ENCODE measurements around the gene TM2D3.

Gene TM2D3

DNA sequence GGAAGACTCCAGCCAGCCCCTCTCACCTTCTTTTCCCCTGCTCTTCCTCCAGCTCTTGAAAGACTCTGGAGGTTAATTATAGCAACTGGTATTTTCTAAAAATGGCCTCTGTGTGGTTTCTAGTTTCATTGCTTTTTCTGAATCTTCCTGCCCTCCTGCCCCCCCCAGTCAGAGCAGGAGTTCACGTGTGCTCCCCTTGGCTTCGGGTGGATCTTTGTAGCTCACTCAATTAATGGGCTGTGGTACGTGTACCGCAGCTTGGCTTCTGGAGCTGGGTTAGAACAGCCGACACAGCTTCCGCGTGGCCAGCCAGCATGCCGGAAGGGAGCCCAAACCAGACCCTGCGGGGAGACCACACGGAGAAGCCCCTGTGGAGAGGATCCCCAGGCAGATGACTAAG lies 31.5 kb downstream of the TM2D3 start:
- no peak for DNase-seq

DNA sequence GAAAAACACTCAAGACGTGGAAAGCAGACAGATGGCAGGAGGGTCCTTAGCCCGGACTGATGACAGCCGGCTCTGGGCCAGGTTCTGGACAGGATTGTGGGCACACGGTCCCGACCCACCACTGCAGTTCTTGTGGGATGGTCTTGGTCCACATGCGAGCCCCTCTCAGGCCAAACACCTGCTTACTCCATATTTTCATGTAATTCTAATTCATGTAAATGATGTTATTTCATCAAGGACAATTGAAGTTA lies 32.6 kb downstream of the TM2D3 start:
- DNase-seq = no peak

DNA sequence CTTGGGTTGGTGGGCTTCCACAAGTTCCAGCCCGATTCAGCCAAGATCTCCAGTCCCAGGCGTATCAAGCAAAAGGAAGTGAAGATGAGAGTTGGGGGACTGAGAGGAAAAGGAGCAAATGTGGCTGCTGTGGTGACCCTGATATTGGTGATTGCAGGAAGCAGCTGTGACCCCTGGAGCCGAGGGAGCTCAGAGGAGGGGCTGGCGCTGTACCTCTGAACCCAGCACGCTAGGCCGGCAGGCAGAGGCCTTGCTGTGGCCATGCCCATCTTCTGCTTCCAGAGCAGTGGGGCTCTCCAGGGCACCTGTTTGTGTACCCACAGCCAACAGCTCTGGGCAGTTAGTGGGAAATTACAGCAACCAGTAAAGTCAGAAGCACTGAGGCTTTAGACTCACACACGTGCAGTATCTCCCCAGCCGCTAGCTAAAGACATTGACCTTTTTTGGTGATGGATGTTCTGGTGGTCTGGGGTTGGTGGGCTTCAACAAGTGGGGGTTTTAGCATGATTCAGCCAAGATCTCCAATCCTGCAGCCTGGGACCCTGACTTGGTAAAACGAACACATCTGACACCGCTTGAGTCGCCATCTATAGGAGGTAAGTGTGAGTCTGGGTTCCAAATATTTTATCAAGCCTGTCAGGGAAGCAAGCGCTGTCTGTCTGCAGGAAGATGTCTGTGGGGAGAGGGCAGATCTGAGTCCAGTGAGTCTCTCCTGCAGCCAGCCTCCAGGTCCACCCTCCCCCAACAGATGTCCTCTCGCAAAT lies 33.1 kb downstream of the TM2D3 start:
- DNase-seq = no peak

DNA sequence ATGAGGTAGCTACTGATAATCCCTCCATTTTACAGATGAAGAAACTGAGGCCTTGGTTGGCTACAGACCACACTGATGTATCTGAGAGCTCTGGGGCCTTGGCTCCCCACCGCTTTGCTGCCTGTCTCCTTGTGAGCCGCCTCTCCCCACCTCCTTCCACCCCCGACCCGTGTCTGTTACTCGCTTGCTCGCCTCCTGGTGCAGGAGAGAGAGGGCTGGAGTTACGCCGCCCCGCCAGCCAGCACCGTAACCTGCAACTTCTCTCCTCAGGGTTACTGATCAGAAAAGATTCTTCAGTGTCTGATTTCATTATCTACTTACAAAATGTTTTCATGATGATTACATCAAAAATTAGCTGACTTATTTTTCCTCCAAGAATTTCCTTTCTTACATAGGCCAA lies 34.1 kb downstream of the TM2D3 start:
- DNase-seq = no peak

DNA sequence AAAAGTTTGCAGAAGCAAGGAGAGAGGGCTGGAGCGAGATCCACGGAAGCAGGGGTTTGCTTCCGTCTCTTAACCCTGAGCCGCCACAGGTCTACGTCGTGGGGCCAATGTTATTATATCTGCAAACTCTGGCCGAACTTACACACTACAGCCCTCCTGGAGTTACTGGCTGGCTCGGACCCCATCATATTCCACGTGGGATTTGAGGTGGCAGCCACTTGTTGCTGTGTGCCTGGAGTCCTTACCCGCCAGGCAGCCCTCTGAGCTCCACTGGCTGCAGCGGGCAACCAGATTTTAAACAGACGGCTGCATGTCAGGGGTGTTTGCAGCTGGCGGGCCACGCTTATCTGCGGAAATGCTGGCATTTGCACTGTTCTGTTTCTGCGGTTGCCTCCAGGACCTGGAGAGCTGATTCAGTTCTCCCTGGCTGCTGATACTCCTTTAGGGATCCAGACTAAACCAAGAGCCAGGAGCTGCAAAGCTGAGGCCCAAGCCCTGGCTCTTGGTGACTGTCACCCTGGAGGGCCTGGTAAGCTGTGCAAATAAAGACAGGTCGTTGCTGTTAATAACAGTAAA lies 34.7 kb downstream of the TM2D3 start:
- no peak for DNase-seq

DNA sequence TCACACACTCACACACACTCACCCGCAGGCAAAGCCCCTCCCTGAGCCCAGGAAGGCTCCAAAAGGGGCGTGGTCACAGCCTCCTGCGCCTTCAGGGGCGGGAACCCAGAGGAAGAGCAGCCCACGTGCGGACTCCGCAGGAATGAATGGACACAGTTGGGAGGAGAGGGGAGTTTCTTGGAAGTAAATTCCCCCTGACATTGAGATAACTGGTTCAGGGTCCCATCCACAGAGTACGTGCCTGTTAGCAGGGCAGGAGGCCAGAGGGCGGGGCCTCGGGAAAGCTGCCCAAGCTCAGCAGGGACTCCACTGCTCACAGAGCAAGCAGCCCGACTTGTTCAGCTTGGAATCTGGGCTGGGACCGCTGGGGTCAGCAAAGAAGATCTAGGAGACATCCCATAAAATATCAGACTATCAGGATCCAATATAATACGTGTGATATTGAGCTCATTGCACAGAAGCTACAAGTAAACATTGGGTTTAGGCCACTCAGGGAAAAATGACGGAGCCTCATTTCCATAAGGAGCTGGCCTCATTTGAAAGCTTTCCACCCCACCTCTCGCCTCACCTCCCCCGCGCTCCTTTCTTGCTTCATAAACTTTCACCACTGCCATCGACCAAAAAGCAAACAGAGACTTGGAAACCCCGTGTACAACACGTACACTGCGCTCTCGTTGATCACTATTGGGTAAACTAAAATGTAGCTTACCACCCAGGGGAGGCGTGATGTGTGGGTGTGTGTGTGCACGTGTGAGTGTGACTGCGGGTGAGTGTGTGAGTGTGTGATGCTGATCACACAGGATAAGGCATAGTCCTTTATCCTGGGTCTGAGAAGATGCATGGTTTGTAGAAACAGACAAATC lies 36.0 kb downstream of the TM2D3 start:
- DNase-seq = no peak

DNA sequence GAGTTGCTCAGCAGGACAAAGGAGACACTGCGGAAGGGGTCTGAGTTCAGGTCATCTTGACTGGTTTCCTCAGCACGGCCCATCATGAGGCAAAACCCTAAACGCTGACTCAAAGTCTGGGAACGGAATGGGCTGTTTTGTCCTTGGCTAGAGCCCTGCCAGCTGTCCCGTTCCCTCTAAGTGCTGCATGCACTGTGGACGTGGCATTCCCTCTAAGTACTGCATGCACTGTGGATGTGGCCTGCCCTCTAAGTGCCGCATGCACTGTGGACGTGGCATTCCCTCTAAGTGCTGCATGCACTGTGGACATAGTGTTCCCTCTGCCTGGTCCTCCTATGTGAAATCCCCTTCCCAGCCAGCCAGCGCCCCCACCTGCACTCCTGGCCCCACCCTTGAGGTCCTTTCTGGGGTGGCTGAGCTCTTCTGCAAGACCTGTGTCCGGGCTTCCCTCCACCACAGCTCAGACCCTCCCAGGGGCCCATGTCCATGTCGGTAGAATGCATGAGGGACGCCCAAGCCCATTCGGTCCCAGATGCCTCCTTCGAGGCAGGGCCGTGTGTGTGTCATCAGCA lies 36.7 kb downstream of the TM2D3 start:
- DNase-seq = no peak

DNA sequence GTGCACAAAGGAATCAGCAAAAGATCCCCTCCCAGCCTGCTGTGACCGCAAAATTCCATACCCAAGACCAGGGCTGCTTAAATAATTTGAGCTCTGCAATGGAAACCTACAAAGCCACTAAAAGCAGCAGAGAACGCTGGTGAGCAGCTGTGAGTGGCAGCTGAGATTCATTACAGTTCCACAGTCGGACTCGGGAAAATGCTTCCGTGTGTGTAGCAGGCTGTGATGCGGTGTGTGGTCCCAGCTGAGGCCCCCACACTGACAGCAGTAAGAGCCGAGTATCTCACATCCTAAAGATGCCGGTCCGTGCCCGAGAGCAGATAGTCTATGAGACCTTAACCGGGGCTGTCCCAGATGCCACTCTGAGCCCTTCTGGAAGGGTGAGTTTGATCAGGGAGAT lies 37.4 kb downstream of the TM2D3 start:
- DNase-seq = no peak

DNA sequence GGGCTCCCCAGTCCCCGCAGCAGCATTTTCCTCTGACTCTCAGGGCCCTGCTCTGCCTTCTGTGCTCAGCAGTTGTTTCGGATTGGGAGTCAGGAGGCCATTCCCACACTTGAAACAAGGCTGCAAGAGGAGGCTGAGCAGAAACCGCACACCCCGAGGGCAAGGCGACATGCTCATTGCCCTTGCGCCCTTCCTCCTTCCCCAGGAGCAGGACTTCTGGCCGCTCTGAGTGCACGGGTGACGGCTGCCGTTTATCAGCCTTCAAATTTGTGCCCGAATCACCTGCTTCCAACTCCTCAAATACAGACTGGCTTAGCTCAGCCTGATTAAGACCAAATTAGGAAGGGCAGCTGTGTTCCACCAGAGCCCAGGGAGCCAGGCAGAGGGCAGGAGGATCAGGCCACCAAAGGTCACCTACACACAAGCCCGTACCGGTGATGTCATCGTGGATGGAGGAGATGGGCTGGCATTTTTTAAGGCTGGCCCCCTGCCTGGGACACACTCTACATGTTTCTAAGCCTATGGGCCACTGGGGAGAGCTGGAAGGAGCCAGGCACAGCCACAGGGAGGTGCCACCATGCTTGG lies 38.1 kb downstream of the TM2D3 start:
- DNase-seq = no peak

DNA sequence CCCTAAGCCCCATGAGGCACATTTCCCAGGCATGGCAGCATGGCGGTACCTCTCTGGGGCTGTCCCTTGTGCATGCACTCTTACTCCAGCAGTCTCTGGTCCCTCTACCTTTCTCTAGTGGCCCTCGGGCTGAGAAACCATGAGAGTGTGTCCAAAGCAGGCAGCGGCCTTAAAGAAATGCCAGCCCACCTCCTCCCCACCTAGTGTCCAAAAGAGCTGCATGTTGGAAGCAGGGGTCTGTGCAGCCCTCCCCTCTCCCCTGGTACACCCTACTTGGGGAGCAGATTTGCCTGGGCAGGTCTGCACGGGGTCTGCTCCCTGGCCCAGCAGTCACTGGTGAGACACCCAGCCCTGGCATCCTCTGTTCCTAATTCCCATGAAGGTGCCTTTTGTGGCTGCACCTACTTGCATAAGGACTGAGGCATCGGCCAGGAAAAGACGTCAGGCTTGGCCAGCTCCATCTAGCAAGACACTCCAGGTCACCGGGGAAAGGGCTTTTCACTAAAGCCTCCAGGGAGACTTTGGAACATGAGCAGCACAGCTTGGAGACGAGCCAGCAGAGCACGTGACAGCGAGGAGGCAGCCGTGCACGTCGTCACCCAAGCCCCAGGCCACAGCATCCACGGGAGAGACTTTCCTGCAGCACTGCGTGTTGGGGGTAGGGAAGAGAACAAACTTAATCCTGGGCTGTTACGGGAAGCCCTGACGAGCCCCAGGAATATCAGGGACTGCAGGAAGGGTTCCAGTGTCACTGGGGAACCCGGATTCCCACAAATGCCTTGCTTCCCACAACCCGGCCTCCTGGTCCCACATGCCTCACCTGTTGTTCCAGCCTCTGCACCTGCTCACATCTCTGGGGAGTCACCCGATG lies 38.8 kb downstream of the TM2D3 start:
- DNase-seq = no peak

DNA sequence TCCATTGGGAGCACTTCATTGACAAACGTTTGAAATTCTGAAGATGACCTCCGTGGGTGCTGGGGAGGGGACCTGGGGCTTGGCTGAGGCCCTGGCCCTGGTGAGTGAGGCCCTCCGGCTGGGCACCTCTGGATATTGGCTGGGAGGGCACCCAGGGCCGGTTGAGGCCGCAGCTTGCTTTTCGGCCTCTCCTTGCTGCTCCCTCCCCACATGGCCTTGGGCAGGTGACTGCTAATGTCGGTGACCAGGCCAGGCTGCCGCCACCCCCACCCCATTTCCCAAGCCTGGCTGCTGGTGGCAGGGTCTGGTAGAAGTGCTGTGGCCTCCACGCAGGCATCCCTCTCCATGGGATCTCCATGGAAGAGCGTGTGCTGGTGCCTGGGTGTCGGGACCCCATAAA lies 39.5 kb downstream of the TM2D3 start:
- no peak for DNase-seq

DNA sequence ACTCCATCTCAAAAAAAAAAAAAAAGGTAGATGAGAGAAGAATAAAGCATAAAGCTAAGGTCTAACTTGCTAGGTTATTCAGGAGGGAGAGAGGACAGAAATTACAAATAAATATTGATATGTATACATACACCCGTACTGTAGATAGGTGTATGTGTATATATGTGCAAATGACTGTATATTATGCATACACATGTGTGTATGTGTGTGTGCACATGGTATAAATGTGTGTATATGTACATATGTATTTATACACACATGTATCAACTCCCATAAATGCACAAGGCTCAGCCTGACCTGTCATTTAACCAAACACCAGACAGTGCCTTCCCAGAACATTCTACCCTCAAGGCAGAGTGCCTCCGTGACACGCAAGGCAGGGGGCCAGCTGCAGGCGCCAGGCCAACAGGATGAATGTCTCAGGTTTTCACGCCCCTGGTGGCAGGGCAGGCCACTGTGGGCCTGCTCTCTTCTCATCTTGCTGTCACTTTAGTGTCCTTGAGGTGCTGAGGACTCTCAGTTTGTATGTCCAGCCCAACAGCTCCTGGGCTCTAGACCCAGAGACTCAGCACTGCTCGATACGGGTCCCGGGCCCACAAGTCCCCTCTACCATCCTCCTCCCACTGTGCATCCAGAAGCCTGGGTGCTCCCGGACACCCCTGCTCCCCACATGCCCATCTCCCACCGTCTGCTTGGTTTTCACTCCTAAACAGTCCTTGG lies 40.4 kb downstream of the TM2D3 start:
- DNase-seq = no peak

DNA sequence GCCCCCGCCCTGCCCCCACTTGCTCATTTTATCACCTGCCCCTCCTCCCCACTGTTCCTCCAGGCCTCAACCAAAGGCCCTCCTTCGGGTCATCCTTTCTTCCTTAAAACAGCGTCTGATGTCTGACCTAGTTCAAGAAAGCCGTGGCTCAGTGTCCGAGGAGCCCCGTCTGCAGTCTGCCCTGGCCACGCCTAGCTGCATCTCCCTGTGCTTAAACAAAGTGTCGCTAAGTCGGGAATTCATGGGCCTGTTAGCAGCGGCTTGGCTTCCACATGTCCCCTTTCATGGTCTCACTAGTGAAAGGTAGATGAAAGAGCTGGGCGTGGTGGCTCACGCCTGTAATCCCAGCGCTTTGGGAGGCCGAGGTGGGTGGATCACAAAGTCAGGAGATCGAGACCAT lies 41.2 kb downstream of the TM2D3 start:
- no peak for DNase-seq

DNA sequence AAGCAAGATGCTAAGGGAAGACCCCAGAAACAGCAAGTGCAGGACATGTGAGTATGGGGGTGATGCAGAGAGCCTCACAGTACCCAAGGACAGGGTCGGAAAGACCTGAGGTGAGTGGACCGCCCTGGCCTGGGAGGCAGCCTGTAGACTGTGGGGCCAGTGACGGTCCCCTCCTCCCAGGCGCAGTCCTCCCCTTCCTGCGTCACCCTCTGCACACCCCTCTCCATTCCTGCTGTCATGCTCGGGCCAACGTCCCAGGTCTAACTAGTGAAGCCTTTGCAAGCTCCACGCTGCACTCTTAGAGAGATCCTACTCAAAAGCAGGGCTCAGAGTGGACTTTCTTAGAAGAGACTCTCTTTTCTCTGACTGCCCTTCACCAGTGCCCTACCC lies 41.6 kb downstream of the TM2D3 start:
- no peak for DNase-seq

DNA sequence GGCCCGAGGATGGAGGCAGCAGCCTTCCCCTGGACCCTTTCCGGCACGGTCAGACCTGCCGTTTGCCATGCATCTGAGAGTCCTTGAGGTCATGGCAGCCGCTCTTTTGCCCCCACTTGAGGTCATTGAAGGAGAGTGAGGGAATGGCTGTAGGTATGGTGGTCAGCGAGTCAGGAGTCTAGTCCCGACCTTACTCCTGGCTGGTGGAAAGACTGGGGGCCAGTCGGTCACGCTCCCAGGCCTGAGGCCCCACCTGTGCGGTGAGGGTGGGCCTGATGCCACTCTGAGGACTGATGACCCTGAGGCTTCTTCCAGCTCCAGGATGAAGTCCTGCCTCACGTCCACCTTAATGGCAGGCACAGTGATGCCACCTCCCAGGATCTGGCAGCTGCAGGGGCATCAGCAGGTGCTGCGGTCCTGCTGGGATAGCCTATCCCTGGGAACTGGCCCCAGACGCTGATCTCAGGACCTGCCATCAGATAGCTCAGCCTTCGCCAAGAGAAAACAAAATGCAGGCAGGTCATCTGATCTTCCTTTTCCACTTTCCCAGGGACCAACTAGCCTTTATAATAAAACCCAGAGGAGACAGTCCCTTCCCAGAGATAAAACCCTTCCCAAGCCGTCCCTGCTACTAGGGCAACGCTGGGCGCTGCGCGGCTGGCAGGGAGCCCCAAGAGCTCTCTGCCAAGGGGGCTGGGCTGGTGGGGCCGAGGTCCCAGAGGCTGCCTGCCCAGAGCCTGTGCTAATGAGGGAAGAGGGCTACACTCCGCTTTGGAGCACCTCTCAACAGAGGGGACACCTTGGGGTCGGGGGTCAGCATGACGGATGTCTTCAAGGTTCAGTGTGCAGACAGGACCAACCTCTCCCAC lies 42.2 kb downstream of the TM2D3 start:
- DNase-seq = no peak

DNA sequence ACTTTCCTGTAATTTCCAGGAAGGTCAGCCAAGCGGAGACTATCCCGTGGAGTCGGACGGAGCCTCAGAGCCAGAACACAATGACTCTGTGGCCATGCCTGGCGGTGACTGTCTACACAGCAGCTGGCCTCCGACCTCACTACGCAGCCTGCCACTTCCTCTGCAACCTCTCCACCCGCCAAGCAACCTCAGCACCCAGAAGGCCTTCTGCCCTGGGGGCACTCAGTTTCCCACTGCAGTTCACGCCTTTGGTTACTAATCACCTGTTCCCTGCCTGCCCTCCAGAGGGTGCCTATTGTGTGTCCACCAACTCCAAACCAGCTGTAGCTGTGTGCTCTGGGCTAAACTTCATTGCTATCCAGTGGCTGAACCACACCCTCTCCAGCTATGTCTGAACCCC lies 44.0 kb downstream of the TM2D3 start:
- DNase-seq = no peak

DNA sequence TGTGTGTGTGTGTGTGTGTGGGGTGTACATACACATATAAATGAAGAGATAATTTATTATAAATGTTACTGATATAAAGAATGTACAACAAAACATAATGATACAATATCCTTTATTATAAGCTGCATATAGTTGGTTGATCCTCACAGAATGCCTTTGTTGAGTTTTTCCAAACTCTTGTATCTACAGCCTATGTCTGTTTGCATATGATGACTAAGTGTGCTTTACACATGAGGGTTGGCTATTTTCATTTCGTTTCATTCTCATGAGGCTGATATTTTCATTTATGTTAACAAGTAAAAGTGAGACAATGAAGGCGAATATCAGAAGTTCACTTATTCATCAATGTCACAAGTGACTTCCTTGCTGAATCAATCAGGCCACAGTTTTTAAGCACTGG lies 45.1 kb downstream of the TM2D3 start:
- DNase-seq = no peak

DNA sequence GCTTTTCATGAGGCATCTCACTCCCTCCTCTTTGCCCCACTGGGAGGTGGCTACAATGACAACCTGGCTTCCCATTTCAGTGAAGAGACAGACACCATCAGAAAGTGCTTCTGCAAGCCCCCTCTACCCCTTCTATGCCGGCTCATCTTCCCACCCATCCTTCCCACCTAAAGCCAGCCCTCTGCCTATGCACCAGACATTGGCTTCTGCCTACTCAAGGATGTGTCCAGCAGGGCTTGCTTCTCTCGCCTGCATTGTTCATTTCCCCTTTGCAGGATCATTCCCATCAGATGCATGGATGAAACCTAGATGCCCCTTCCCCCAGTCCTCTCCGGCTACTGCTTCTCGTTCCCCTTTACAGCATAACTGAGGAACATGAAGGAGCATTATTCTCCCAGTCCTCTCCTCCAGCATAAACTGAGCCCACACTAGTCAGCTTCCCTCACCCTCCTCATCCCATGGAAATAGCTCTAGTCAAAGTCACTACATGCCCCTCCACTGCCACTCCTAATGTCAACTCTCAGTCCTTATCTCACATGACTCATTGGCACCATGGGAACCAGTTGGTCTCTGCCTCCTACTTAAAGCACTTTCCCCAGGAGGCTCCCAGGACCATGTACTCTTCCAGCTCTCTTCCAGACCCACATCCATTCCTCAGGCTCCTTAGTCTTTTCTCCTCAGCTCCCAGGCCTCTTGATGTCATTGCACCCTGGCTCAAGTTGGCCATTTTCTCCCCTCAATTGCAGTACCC lies 47.9 kb downstream of the TM2D3 start:
- no peak for DNase-seq

DNA sequence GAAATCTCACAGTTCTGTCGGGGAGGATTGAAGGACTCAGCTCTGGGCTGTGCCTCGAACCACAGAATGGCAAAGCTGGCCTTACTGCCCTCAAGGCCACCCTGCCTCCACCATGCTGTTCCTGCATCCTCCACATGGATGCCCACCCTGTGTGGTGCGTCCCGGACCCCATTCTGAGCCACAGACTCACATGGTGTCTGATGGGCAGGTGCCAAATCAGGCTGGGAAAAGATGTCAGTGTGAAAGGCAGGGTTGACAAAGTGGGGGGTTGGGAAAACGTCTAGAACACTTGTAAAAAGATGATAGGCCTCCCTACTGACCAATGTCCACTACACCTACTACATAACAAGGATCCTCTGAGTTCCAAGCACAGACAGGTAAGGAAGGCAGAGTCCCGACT lies 49.4 kb downstream of the TM2D3 start:
- no peak for DNase-seq

DNA sequence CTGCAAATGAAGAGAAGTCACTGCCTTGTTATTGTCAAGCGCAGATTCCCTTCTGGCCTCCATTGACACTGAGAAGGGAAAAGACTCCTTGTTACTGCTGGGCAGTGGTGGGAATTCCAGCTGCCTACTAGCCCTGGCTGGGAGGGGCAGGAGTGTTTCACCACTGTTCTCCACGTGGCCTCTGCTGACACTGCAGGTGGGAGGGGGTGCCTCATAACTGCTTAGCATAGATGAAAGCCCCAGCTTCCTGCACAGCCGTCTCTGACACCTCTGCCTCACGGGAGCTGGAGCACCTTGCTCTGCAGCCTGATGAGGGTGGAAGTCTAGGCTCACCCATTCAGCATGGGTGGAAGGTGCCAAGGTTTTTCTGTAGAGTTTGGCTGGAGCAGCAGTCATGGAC lies 52.1 kb downstream of the TM2D3 start:
- no peak for DNase-seq
